SJCRH30 (cell line): Measurements from ENCODE around the gene IFT43. TPM values are rescaled to one million over a fixed set of nuclear protein-coding genes. Genes with fewer than 3 reads are reported as not detected.

Source experiments
- DNase-seq, 2 experiments: peaks; one replicate each; pipeline ENCODE4 v3.0.0-alpha.2; 2015 to 2020
- H3K27ac ChIP-seq: fragments of 250-450 bp; sonication (Bioruptor Pico); 2 replicates; pipeline ENCODE4 v1.5.1; 2020; ENCODE audit warnings: mild to moderate bottlenecking, moderate library complexity
- H3K27me3 ChIP-seq: fragments of 250-450 bp; sonication (Bioruptor Pico); 2 replicates; pipeline ENCODE4 v1.5.1; 2020; ENCODE audit warnings: mild to moderate bottlenecking, moderate library complexity
- H3K36me3 ChIP-seq: fragments of 250-450 bp; sonication (Bioruptor Pico); 2 replicates; pipeline ENCODE4 v1.5.1; 2020; ENCODE audit warnings: mild to moderate bottlenecking, moderate library complexity
- H3K4me1 ChIP-seq: fragments of 250-450 bp; sonication (Bioruptor Pico); 2 replicates; pipeline ENCODE4 v1.5.1; 2020; ENCODE audit warnings: mild to moderate bottlenecking, moderate library complexity
- H3K4me3 ChIP-seq: fragments of 250-450 bp; sonication (Bioruptor Pico); 2 replicates; pipeline ENCODE4 v1.5.1; 2020; ENCODE audit warnings: mild to moderate bottlenecking, moderate library complexity
- H3K9me3 ChIP-seq: fragments of 250-450 bp; sonication (Bioruptor Pico); replicated peaks from 2 replicates; pipeline ENCODE4 v1.5.1; 2020; ENCODE audit warnings: mild to moderate bottlenecking, moderate library complexity
- total RNA-seq: library from RNA; depleted of rRNA; stranded (reverse); fragments of >200 nt; shearing (Covaris generic); gene quantifications from 2 replicates; pipeline ENCODE4 v1.2.3, GENCODE V29; 2014

The IFT43 gene
- total RNA-seq, 1 experiment from 2014 or later, result 14.4 TPM

DNA sequence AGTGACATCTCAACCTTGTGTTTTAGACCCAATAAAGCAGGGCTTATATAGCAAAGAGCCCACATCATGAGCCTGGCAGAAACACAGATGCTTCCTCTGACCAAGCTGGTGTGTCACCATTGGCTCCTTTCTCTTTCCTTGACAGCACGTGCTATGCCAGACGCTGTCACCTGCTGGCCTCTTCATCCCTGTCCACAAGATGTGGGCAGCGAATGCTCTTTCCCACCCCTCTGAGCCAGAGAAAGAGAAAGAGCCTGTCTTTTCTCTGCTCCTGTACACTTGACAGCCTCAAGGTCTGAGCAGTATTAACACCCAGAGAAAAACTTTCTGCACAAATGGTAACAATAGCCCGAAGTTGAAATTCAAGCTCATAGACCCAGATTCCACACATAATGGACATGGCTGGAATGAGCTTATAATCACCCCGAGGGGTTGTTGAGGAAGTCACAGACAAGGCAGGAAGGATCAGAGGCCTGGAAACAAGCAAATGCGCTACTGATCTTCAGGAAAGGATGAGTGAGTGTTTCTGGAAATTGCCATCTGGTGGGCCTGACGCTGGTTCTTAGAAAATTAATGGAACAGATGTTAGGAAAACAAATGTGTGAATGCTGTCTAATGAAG, 12.7 kb upstream of the IFT43 start:
- no peaks in the 10 kb centered on the region for H3K9me3 ChIP-seq
- DNase-seq, result peak in 1 of 2 experiments; percentile 55
- H3K4me3 ChIP-seq, result no peak overlapping the region
- no peaks in the 10 kb centered on the region for H3K36me3 ChIP-seq
- no peaks in the 10 kb centered on the region for H3K27me3 ChIP-seq
- H3K27ac ChIP-seq, result no peak overlapping the region
- H3K4me1 ChIP-seq, result peaks cover 6% of the 10 kb centered on the region

DNA sequence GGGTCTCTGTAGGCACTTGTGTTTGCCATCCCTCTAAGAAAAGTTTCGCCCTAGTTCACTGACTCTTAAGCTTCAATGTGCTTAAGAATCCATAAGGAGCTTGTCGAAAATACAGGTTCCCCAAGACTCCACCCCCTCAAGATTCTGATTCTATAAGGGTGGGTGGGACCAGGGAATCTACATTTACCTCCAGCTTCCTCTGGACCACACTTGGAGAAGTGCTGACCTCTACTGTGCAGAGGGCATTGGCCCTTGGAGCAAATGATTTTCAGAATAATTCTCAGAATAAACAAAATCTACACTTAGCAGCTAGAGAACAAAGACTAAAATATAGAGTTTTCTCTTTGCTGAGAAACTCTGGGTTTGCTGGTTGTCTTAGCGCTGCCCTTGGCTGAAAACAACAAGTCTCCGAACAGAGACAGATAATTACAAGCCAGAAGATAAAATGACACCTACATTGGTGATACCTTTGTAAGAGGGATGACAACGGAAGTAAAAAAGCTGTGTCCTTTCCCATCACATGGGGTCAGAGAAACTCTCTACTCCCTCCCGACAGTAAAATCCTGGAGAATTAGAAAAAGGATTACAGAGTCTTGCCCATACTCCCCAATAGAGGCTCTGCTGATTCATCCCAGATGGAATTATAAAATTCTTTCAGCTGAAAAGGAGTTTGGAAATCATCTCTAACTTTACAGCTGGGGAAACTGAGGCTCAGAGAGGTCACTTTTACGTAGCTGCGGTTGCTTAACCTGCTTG, 8.6 kb upstream of the IFT43 start:
- H3K9me3 ChIP-seq, result no peaks in the 10 kb centered on the region
- no peaks in the 10 kb centered on the region for H3K36me3 ChIP-seq
- peaks cover 6% of the 10 kb centered on the region for H3K4me1 ChIP-seq
- no peaks in the 10 kb centered on the region for H3K27me3 ChIP-seq
- H3K27ac ChIP-seq, result no peak overlapping the region
- no peak for DNase-seq
- H3K4me3 ChIP-seq, result no peak overlapping the region

DNA sequence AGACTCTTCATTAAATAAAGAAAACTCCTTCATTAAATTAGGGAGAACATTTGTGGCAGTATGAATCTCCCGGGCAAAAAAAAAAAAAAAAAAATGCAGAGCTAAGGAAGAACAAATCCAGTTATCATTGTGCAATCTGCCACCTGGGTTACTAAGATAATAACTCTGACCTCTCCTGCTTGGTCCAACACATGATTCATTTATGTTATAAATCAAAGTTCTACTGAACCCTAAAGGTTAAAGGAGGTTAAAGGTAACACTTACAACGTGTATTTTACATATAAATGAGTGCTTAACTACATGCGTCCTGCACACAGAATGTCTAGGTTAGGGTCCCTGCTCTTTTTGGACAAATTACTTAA, 8.0 kb upstream of the IFT43 start:
- DNase-seq, result no peak
- no peak overlapping the region for H3K27ac ChIP-seq

DNA sequence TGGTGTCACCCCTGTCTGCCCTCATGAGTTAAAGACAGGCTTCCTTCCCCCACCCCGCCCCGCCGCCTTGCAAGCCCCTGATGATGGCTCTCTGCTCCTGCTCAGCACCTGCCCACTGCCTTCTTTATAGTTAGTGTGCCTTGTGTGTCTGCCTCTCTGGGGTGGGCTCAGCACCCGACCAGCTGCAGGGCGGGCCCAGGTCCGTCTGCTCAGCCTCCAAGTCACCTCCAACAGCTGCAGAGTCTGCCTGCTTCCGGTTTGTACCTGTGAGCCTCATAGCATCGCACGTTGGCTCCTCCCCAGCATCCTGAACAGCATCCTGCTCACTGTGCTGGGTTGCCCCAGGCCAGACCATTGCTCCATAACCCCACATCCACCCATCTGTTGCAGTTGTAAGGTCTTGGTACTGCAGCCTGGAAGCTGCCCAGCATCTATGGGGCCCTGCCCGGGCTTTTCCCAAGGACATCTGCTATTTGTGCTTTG, 7.3 kb upstream of the IFT43 start:
- Histone ChIP-seq H3K27me3 (0 out of 2 replicates have a peak, but pooled peaks cover 1% of the 10 kb centered on the region), H3K36me3 (no peaks in the 10 kb centered on the region), H3K9me3 (no peaks in the 10 kb centered on the region), H3K4me3 (no peak overlapping the region), H3K4me1 (peaks cover 1% of the 10 kb centered on the region), H3K27ac (no peak overlapping the region)
- no peak for DNase-seq

More for the DNA sequence above, 8.0 kb upstream of the IFT43 start:
- Histone ChIP-seq H3K36me3 (no peaks in the 10 kb centered on the region), H3K4me1 (peaks cover 6% of the 10 kb centered on the region), H3K4me3 (no peak overlapping the region), H3K27me3 (no peaks in the 10 kb centered on the region), H3K9me3 (no peaks in the 10 kb centered on the region)

DNA sequence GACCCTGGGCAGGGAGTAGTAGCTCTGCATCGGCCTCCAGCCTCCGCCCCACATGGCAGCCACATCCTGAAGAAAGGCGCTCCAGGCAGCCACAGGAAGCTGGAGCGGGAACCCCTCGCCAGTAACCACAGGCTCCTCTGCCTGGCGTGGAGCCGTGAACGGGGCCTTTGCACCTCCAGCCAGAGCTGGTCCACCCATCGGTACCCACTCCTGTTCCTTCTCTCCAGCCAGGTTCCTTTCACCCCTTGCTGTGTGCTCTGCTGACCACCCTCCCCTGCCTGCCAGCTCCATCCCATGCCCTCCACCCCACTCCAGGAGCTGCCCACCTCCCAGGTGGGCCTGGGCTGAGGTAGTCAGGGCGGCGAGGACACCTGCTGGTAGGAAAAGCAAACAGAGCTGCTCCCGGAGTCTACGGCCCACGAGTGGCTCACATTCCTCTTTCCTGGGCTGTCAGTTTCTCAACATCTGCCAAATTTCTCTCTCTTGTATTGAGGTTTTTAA, 6.4 kb upstream of the IFT43 start:
- Histone ChIP-seq H3K9me3 (no peaks in the 10 kb centered on the region), H3K4me3 (peak overlapping the region; percentile 98), H3K27me3 (0 out of 2 replicates have a peak, but pooled peaks cover 3% of the 10 kb centered on the region), H3K4me1 (no peaks in the 10 kb centered on the region), H3K27ac (no peak overlapping the region), H3K36me3 (no peaks in the 10 kb centered on the region)
- DNase-seq, result peak; percentile 34 to 59

DNA sequence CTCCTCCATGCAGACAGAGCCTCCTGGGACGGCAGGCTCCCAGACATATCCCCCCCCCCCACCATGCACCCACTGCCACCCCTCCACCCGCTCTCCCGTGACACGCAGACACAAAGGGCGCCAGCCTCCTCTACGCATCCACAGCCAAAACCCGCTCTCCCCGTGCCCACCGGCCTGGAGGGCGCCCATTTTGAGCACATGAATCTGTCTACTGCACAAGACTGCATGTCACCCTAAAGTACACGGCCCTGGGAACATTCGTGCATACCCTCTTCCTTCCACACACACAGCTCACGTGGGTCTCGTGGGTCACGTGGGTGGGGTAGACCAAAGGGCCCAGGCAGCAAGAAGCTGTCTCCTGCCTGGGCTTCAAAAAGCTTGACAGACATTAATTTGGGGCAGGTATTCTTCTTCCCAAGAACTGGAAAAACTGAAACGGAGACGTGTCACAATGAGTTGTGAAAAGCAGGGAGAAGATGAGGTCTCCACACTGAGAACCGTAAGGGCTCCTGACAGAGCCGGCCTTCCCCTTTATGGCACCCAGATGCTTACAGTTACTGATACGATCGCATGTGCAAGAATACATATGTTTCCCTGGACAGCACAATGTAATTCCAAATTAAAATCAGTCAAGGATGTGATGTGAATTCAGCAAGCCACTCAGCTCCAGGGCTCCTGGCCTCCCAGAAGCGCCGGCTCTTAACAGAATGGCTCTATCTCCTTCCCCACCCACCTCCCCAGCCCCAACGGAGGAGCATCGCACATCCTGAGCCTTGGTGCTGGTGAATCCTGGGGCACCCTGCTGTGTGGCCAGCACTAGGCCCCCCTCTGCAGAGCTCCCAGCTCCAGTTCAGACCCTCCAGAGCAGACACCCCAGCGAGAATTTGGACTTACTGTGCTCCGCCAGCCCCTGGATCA, 5.7 kb upstream of the IFT43 start:
- Histone ChIP-seq H3K27ac (no peak overlapping the region), H3K4me1 (no peaks in the 10 kb centered on the region), H3K9me3 (no peaks in the 10 kb centered on the region), H3K4me3 (peak overlapping the region; percentile 98), H3K27me3 (0 out of 2 replicates have a peak, but pooled peaks cover 3% of the 10 kb centered on the region), H3K36me3 (no peaks in the 10 kb centered on the region)
- peak; percentile 22 to 35 for DNase-seq

DNA sequence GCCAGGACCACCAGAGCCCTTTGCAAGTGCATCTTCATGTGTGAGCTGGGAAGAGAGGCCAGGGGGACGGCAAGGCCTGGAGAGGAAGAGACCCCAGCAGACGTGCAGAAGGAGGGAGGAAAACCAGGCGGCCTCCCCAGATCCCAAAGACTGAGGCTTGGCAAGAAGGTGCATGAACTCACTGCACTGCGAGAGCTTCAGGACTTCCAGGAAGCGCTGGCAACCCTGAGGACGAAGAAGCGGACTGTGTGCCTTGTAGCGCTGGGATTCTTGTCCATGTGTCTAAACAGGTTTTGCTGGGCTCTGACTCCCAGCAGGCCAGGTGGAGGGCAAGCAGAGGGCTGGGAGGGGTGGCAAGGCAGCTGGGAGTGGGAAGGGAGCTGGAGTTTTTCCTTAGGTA, 4.7 kb upstream of the IFT43 start:
- peak; percentile 32 to 53 for DNase-seq
- Histone ChIP-seq H3K36me3 (no peaks in the 10 kb centered on the region), H3K27ac (no peak overlapping the region; the same call in 1 of the 2 replicates), H3K27me3 (0 out of 2 replicates have a peak, but pooled peaks cover 3% of the 10 kb centered on the region), H3K4me3 (peak overlapping the region; percentile 98), H3K9me3 (no peaks in the 10 kb centered on the region), H3K4me1 (no peaks in the 10 kb centered on the region)

DNA sequence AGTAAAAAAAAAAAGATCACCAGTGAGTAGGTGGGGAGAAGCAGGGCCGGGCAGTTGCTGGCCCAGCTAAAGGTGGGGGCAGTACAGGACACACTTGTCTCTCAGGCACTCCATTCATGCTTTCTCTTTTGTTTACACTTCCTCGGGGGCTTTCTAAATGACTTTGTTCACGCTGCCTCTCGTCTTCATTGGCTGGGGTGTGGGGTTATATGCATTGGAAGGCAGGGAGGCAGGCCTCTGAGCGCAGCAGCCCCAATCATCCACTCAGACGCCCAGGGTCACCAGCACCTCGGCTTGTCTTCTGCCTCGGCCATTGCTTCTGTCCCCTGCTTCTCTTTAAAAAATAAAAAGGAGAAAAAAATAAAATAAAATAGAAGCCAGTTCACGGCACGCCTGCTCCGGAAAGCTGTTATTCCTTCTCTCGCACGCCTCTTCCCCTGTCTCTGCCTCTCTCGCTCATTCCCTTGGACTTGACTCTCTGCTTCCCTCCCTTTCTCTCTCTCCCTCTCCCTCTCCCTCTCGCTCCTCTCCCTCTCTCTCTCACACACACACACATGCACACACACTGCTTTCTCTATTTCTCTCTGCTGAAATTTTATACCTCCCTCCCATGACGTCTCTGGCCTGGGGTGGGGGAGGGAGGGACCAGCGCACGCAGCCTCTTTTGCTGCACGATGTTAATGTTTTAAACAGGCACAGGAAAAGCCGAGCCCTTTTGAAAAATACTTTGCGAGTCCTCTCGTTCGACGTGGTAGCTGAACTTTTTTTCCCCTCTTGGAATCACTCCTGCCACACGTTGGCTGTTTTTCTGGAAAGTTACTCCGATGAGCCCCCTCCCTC, 3.9 kb upstream of the IFT43 start, which contains the start of gene TGFB3:
TSS of gene TGFB3 (minus strand) at position 570 of the 840 bp plus-strand sequence. CDS start 1,102 bp downstream, outside the sequence.
- 0 out of 2 replicates have a peak, but pooled peaks cover 3% of the 10 kb centered on the region for H3K27me3 ChIP-seq
- DNase-seq, result peak; percentile 68 to 81
- no peaks in the 10 kb centered on the region for H3K36me3 ChIP-seq
- H3K4me1 ChIP-seq, result no peaks in the 10 kb centered on the region
- H3K9me3 ChIP-seq, result no peaks in the 10 kb centered on the region
- H3K4me3 ChIP-seq, result peak within 1 kb of the TSS; percentile 98
- H3K27ac ChIP-seq, result peak within 1 kb of the TSS; percentile 70

DNA sequence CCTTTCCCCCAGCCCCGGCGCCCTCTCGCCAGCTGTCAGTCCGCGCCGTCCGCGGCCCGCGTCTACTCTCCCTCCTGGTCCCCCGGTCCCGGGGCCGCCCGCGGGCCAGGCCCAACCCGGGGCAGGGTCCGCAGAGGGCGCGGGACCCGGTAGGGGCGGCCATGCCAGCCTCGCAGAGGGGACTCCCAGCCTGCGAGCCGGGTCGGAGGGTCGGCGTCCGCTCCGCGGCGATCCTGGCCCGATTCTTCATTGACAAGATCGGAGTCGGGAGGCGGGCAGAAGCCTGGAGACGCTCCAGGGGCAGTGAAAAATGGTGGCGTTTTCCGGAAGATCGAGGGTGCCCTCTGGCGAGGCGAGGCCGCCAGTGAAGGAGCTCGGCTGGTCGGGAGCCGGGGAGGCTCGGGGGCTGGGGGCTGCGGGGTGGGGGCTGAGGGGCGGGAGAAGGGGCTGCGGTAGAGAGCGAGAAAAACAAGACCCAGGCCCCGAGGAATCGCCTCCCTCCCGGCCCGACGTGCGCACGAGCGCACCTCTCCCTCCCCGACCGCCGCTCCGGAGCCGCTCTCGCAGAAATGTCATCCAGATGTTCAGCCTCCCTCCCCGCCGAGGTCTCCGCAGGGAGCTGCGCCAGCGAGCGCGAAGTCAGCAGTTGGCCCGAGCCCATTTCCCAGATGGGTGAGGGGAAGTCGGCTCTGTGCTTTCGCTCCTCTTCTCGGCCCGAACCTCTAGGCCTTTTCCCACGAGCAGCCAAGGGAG, 3.1 kb upstream of the IFT43 start:
- no peaks in the 10 kb centered on the region for H3K36me3 ChIP-seq
- peak overlapping the region; percentile 70 for H3K27ac ChIP-seq
- H3K9me3 ChIP-seq, result no peaks in the 10 kb centered on the region
- H3K27me3 ChIP-seq, result 0 out of 2 replicates have a peak, but pooled peaks cover 3% of the 10 kb centered on the region
- H3K4me1 ChIP-seq, result no peaks in the 10 kb centered on the region
- peak; percentile 80 to 85 for DNase-seq
- H3K4me3 ChIP-seq, result peak overlapping the region; percentile 98

DNA sequence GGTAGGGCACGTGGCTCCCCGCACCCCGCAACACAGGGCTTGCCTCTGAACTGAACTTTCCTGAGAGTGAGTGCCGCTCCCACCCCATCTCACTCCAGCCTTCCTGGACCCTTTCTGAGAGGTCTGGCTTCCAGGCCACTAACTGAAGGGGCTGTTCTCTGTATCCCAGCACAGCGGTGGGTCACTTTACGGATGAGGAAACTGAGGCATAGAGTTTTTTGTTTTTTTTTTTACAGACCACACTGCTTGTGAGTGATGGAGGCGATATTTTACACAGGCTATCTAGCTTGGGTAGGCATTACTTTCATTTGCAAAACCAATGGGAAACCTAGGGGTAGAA, 2.6 kb upstream of the IFT43 start:
- no peak for DNase-seq
- Histone ChIP-seq H3K27ac (no peak overlapping the region), H3K27me3 (0 out of 2 replicates have a peak, but pooled peaks cover 3% of the 10 kb centered on the region), H3K9me3 (no peaks in the 10 kb centered on the region), H3K36me3 (no peaks in the 10 kb centered on the region), H3K4me3 (peak overlapping the region; percentile 98), H3K4me1 (no peaks in the 10 kb centered on the region)

DNA sequence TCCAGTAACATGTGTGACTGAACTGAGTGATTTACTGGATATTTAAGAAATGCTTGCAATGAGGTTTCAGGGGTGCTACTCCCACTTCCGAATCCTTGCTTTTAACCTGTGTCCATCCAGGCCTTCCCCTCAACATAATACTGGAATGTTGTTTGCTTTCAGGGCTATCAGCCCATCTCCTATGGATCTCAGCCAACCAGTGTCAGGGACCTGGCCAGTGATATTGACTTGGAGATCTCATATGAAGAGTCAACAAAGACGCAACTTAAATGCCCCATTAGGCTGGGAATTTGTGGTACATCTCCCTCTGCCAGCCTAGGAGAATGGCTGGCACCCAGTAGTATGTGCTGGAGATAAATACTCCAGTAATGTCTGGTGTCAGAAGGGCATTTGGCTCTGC, 889 bp upstream of the IFT43 start:
- no peak for DNase-seq
- H3K27me3 ChIP-seq, result 0 out of 2 replicates have a peak, but pooled peaks cover 3% of the 10 kb centered on the region
- H3K4me1 ChIP-seq, result no peaks in the 10 kb centered on the region
- H3K4me3 ChIP-seq, result no peak overlapping the region
- H3K9me3 ChIP-seq, result no peaks in the 10 kb centered on the region
- no peaks in the 10 kb centered on the region for H3K36me3 ChIP-seq
- no peak overlapping the region for H3K27ac ChIP-seq

DNA sequence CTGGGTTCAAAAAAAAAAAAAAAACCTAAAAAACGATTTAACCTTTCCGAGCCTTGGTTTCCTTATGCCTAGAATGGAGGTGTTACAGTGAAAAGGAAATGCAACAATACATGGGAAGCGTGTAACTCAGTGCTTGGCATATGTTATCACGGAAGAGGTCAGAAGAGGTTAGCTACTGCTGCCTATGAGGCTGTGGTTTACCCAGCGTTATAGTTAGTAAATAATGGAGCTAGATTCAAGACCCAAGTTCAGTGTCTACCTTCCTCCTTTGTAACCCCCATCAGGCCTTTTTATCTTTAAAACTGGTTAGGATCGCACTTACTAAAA, 839 bp downstream of the IFT43 start:
- DNase-seq, result no peak
- Histone ChIP-seq H3K4me3 (peak overlapping the region; percentile 90), H3K27ac (no peak overlapping the region), H3K27me3 (0 out of 2 replicates have a peak, but pooled peaks cover 3% of the 10 kb centered on the region), H3K9me3 (no peaks in the 10 kb centered on the region), H3K4me1 (no peaks in the 10 kb centered on the region), H3K36me3 (no peaks in the 10 kb centered on the region)
